ENCODE measurements around the gene FOXRED1. TPM values are rescaled to one million over a fixed set of nuclear protein-coding genes. Genes with fewer than 3 reads are reported as not detected.
A peak's percentile ranks its signal among the peaks of the same experiment; 100 is the strongest.

FOXRED1 gene
- total and polyA plus RNA-seq, 2 of the 13 experiments (the other 11 are each of a cell fraction or from before 2014, with no cell fraction given): 29.6 to 42.9 TPM

DNA sequence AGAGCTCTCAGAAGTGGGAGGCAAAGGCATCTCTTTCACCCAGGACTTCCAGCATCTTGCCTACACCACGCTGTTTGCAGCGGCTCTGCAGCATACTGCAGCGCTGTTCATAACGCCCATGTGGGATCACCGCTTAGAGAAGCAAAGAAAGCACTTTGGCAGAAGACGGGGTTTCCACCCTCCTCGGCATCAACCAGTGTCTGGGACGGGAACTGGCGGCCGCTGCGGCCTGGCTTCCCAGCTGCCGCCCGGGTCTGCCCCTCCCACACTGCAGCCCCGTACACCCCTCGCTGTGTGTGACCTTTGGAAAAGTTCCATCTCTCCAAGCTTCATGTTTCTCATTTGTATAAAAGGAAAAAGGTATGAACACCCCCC is 13.4 kb downstream of the FOXRED1 start (continued):
- TF ChIP-seq, protein P1, sequence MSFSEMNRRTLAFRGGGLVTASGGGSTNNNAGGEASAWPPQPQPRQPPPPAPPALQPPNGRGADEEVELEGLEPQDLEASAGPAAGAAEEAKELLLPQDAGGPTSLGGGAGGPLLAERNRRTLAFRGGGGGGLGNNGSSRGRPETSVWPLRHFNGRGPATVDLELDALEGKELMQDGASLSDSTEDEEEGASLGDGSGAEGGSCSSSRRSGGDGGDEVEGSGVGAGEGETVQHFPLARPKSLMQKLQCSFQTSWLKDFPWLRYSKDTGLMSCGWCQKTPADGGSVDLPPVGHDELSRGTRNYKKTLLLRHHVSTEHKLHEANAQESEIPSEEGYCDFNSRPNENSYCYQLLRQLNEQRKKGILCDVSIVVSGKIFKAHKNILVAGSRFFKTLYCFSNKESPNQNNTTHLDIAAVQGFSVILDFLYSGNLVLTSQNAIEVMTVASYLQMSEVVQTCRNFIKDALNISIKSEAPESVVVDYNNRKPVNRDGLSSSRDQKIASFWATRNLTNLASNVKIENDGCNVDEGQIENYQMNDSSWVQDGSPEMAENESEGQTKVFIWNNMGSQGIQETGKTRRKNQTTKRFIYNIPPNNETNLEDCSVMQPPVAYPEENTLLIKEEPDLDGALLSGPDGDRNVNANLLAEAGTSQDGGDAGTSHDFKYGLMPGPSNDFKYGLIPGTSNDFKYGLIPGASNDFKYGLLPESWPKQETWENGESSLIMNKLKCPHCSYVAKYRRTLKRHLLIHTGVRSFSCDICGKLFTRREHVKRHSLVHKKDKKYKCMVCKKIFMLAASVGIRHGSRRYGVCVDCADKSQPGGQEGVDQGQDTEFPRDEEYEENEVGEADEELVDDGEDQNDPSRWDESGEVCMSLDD (CRISPR knock-in tag; IDR thresholded peaks at IDR 0.05; ENCODE audit: borderline replicate concordance): no peak
- TF ChIP-seq GZF1 (CRISPR knock-in tag; IDR thresholded peaks at IDR 0.05): no peak
- 0 out of 2 replicates have a peak, but pooled peaks have one; percentile 5 for TF ChIP-seq ZNF34 (CRISPR knock-in tag; IDR thresholded peaks at IDR 0.05; ENCODE audit: borderline replicate concordance)
- TF ChIP-seq, protein P2, sequence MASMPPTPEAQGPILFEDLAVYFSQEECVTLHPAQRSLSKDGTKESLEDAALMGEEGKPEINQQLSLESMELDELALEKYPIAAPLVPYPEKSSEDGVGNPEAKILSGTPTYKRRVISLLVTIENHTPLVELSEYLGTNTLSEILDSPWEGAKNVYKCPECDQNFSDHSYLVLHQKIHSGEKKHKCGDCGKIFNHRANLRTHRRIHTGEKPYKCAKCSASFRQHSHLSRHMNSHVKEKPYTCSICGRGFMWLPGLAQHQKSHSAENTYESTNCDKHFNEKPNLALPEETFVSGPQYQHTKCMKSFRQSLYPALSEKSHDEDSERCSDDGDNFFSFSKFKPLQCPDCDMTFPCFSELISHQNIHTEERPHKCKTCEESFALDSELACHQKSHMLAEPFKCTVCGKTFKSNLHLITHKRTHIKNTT (CRISPR knock-in tag; IDR thresholded peaks at IDR 0.05): no peak
- peak; percentile 51; the same call in 1 of the 2 replicates for TF ChIP-seq RXRA (CRISPR knock-in tag; IDR thresholded peaks at IDR 0.05)
- no peak for TF ChIP-seq YEATS2 (CRISPR knock-in tag; IDR thresholded peaks at IDR 0.05; ENCODE audit: borderline replicate concordance)
- TF ChIP-seq, protein P3, sequence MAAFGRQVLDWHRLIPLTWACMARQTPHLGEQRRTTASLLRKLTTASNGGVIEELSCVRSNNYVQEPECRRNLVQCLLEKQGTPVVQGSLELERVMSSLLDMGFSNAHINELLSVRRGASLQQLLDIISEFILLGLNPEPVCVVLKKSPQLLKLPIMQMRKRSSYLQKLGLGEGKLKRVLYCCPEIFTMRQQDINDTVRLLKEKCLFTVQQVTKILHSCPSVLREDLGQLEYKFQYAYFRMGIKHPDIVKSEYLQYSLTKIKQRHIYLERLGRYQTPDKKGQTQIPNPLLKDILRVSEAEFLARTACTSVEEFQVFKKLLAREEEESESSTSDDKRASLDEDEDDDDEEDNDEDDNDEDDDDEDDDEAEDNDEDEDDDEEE (CRISPR knock-in tag; IDR thresholded peaks at IDR 0.05): 0 out of 2 replicates have a peak, but pooled peaks have one; percentile 64
- no peak for TF ChIP-seq ZNF713 (CRISPR knock-in tag; IDR thresholded peaks at IDR 0.05)
- 0 out of 2 replicates have a peak, but pooled peaks have one; percentile 46 for TF ChIP-seq TBX2 (CRISPR knock-in tag; IDR thresholded peaks at IDR 0.05; ENCODE audit: borderline replicate concordance)
- peak; percentile 16; the same call in 1 of the 2 replicates for TF ChIP-seq KAT8 (CRISPR knock-in tag; IDR thresholded peaks at IDR 0.05)
- no peak for TF ChIP-seq HNRNPK (IDR thresholded peaks at IDR 0.05; ENCODE audit: low read depth, low read length, poor library complexity, severe bottlenecking)
- no peak for TF ChIP-seq ZNF772 (CRISPR knock-in tag; IDR thresholded peaks at IDR 0.05)
- no peak for TF ChIP-seq MXI1 (IDR thresholded peaks at IDR 0.05; ENCODE audit: borderline replicate concordance, low read depth, low read length)
- TF ChIP-seq HES4 (CRISPR knock-in tag; IDR thresholded peaks at IDR 0.05; ENCODE audit: borderline replicate concordance): no peak
- TF ChIP-seq, protein P4, sequence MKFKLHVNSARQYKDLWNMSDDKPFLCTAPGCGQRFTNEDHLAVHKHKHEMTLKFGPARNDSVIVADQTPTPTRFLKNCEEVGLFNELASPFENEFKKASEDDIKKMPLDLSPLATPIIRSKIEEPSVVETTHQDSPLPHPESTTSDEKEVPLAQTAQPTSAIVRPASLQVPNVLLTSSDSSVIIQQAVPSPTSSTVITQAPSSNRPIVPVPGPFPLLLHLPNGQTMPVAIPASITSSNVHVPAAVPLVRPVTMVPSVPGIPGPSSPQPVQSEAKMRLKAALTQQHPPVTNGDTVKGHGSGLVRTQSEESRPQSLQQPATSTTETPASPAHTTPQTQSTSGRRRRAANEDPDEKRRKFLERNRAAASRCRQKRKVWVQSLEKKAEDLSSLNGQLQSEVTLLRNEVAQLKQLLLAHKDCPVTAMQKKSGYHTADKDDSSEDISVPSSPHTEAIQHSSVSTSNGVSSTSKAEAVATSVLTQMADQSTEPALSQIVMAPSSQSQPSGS (CRISPR knock-in tag; IDR thresholded peaks at IDR 0.05): no peak
- TF ChIP-seq, protein P5, sequence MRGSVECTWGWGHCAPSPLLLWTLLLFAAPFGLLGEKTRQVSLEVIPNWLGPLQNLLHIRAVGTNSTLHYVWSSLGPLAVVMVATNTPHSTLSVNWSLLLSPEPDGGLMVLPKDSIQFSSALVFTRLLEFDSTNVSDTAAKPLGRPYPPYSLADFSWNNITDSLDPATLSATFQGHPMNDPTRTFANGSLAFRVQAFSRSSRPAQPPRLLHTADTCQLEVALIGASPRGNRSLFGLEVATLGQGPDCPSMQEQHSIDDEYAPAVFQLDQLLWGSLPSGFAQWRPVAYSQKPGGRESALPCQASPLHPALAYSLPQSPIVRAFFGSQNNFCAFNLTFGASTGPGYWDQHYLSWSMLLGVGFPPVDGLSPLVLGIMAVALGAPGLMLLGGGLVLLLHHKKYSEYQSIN (CRISPR knock-in tag; IDR thresholded peaks at IDR 0.05; ENCODE audit: borderline replicate concordance): no peak
- TF ChIP-seq HNRNPH1 (optimal IDR thresholded peaks at IDR 0.05; ENCODE audit: low read depth, low read length): no peak
- TF ChIP-seq ZFP37 (CRISPR knock-in tag; IDR thresholded peaks at IDR 0.05; ENCODE audit: borderline replicate concordance): no peak
- TF ChIP-seq ZSCAN25 (CRISPR knock-in tag; IDR thresholded peaks at IDR 0.05): no peak
- TF ChIP-seq ARID2 (CRISPR knock-in tag; IDR thresholded peaks at IDR 0.05; ENCODE audit: borderline replicate concordance): peak; percentile 8; the same call in 1 of the 2 replicates
- TF ChIP-seq ZNF136 (CRISPR knock-in tag; IDR thresholded peaks at IDR 0.05; ENCODE audit: low read depth): 0 out of 2 replicates have a peak, but pooled peaks have one; percentile 33
- no peak for TF ChIP-seq ZNF891 (CRISPR knock-in tag; IDR thresholded peaks at IDR 0.05)
- TF ChIP-seq KDM2A (CRISPR knock-in tag; IDR thresholded peaks at IDR 0.05; ENCODE audit: borderline replicate concordance, low read depth): peak; percentile 79
- TF ChIP-seq HOXA7 (CRISPR knock-in tag; IDR thresholded peaks at IDR 0.05): no peak

All from HepG2 (cell line).